ENCODE data around the gene MYO5A.

MYO5A gene

DNA sequence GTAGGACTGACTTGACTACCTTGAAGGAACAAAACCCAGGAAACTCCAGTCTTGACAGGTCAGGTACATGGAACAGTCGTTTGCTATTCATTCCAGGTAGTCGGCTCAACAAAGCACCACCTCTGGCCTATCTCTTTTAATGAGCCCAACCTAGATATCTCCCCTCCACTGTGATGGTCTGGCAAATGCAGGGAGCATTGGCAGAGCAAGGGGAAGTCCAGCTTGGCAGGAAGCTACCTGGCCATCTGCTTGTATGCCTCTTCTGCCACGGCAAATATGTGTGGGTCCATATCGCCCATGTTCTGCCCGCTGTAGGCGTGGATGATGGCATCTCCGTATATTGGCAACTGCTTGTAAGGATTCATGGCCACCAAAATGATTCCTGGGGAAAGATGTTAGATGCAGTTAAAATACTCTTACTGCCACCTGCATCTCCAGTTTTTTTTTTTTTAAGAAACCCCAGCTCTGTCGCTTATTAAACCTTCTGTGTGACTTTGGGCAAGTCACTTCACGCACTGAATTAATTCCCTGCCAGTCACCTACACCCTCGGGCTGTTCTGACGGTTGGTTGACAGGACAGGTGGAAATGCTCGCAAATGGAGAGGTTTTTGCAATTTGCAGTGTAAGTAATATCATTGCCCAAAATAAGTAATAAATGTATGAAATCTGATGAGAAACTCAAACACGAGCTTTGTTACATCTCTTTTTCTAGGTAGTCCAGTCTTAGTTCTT lies 249.9 kb downstream of the MYO5A start:
- no peak overlapping the region for H2AFZ ChIP-seq (ENCODE audit: low read depth, low read length, severe bottlenecking)
- H3K27me3 ChIP-seq (ENCODE audit: low read length): no peaks in the 10 kb centered on the region
- no peaks in the 10 kb centered on the region for H3K79me2 ChIP-seq (ENCODE audit: insufficient read depth, low read length)
- no peak overlapping the region for H3K4me2 ChIP-seq (ENCODE audit: low read depth, low read length, poor library complexity, severe bottlenecking)
- H3K9me3 ChIP-seq (ENCODE audit: insufficient read depth, low read length): no peaks in the 10 kb centered on the region
- H3K9ac ChIP-seq (ENCODE audit: low read length): no peak overlapping the region
- H3F3A ChIP-seq (ENCODE audit: insufficient read depth): no peaks in the 10 kb centered on the region
- TF ChIP-seq, protein P1, sequence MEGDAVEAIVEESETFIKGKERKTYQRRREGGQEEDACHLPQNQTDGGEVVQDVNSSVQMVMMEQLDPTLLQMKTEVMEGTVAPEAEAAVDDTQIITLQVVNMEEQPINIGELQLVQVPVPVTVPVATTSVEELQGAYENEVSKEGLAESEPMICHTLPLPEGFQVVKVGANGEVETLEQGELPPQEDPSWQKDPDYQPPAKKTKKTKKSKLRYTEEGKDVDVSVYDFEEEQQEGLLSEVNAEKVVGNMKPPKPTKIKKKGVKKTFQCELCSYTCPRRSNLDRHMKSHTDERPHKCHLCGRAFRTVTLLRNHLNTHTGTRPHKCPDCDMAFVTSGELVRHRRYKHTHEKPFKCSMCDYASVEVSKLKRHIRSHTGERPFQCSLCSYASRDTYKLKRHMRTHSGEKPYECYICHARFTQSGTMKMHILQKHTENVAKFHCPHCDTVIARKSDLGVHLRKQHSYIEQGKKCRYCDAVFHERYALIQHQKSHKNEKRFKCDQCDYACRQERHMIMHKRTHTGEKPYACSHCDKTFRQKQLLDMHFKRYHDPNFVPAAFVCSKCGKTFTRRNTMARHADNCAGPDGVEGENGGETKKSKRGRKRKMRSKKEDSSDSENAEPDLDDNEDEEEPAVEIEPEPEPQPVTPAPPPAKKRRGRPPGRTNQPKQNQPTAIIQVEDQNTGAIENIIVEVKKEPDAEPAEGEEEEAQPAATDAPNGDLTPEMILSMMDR (IDR thresholded peaks at IDR 0.05; ENCODE audit: insufficient read depth, low read length, poor library complexity, severe bottlenecking): no peak
- no peak for TF ChIP-seq EZH2phosphoT487 (conservative IDR thresholded peaks at IDR 0.05; ENCODE audit: low read length)
- no peak overlapping the region for H3K4me3 ChIP-seq (ENCODE audit: insufficient read depth, low read length, poor library complexity, severe bottlenecking)
- H3K27ac ChIP-seq (ENCODE audit: low read depth, low read length): no peak overlapping the region
- H3K9me2 ChIP-seq (replicated peaks; ENCODE audit: insufficient read depth, low read length): no peaks in the 10 kb centered on the region
- no peaks in the 10 kb centered on the region for H4K20me1 ChIP-seq (ENCODE audit: low read depth, low read length)
- no peaks in the 10 kb centered on the region for H3K36me3 ChIP-seq (ENCODE audit: low read length)

DNA sequence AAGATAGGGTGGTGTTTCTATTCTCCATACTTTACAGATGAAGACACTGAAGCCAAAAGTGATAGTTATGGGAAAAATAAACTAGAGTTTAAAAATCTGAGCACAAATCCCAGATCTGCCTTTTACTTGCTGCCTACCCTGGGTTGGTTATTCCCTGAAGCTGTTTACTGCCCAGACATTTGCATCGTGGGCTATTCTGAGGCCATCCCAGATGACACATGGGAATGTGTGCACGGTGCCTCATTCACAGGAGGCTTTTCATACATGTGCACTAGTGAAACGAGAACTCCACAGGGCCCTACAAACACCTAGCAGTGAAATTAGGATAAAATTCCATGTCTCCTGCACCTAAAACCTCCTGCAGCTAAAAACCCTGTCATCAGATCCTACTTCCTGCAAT lies 250.5 kb downstream of the MYO5A start:
- H3K9me2 ChIP-seq (replicated peaks; ENCODE audit: insufficient read depth, low read length): no peaks in the 10 kb centered on the region
- no peak overlapping the region for H3K4me3 ChIP-seq (ENCODE audit: insufficient read depth, low read length, poor library complexity, severe bottlenecking)
- no peak overlapping the region for H2AFZ ChIP-seq (ENCODE audit: low read depth, low read length, severe bottlenecking)
- TF ChIP-seq EZH2phosphoT487 (conservative IDR thresholded peaks at IDR 0.05; ENCODE audit: low read length): no peak
- TF ChIP-seq, protein P1 (IDR thresholded peaks at IDR 0.05; ENCODE audit: insufficient read depth, low read length, poor library complexity, severe bottlenecking): no peak
- no peaks in the 10 kb centered on the region for H3K9me3 ChIP-seq (ENCODE audit: insufficient read depth, low read length)
- no peaks in the 10 kb centered on the region for H3K27me3 ChIP-seq (ENCODE audit: low read length)
- H3F3A ChIP-seq (ENCODE audit: insufficient read depth): no peaks in the 10 kb centered on the region
- H3K27ac ChIP-seq (ENCODE audit: low read depth, low read length): no peak overlapping the region
- no peaks in the 10 kb centered on the region for H3K36me3 ChIP-seq (ENCODE audit: low read length)
- H3K4me2 ChIP-seq (ENCODE audit: low read depth, low read length, poor library complexity, severe bottlenecking): no peak overlapping the region
- H3K9ac ChIP-seq (ENCODE audit: low read length): no peak overlapping the region
- no peaks in the 10 kb centered on the region for H3K79me2 ChIP-seq (ENCODE audit: insufficient read depth, low read length)
- H4K20me1 ChIP-seq (ENCODE audit: low read depth, low read length): no peaks in the 10 kb centered on the region

DNA sequence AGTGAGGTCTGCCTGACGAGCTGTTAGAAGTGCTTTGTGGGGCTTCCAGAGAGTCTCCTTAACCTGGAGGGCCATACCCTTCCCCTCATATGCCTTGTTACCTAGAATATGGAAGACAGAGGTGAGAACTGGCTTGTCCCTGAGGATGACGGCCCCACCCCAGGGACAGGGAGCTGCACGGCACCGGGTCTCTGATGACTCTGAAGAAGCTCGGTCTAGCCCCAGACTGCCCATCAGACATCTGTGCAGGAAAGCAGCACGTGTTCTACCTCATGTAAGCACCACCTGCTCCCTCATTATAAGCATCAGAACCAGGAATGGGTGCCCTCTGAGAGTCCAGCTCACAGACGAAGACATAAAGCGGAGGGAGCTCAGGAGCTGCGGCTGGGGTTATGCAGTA lies 251.1 kb downstream of the MYO5A start:
- no peak for TF ChIP-seq EZH2phosphoT487 (conservative IDR thresholded peaks at IDR 0.05; ENCODE audit: low read length)
- TF ChIP-seq, protein P1 (IDR thresholded peaks at IDR 0.05; ENCODE audit: insufficient read depth, low read length, poor library complexity, severe bottlenecking): no peak
- Histone ChIP-seq H3K36me3 (ENCODE audit: low read length) (no peaks in the 10 kb centered on the region), H3F3A (ENCODE audit: insufficient read depth) (no peaks in the 10 kb centered on the region), H2AFZ (ENCODE audit: low read depth, low read length, severe bottlenecking) (no peak overlapping the region), H3K9me2 (replicated peaks; ENCODE audit: insufficient read depth, low read length) (no peaks in the 10 kb centered on the region), H3K79me2 (ENCODE audit: insufficient read depth, low read length) (no peaks in the 10 kb centered on the region), H3K27ac (ENCODE audit: low read depth, low read length) (no peak overlapping the region), H4K20me1 (ENCODE audit: low read depth, low read length) (no peaks in the 10 kb centered on the region), H3K9me3 (ENCODE audit: insufficient read depth, low read length) (no peaks in the 10 kb centered on the region), H3K27me3 (ENCODE audit: low read length) (no peaks in the 10 kb centered on the region), H3K4me2 (ENCODE audit: low read depth, low read length, poor library complexity, severe bottlenecking) (no peak overlapping the region), H3K9ac (ENCODE audit: low read length) (no peak overlapping the region), H3K4me3 (ENCODE audit: insufficient read depth, low read length, poor library complexity, severe bottlenecking) (no peak overlapping the region)

Data from SU-DHL-6 (cell line).